HUES6 (cell line): ENCODE data around the gene FNIP1.
A peak's percentile ranks its signal among the peaks of the same experiment; 100 is the strongest.
"Not testable (repeated sequence)": the region's sequence is repeated elsewhere in the genome, so short reads cannot be mapped to it uniquely, and the experiment has no call there.

Experiments
- H3K27ac ChIP-seq: 2 replicates; pipeline ENCODE4 v1.7.0; 2013; ENCODE audit warnings: low read depth, mild to moderate bottlenecking, low read length, inconsistent platforms
- H3K27me3 ChIP-seq: 2 replicates; pipeline ENCODE4 v1.6.1; 2013; ENCODE audit warnings: low read length; ENCODE audit not compliant: control insufficient read depth, insufficient read depth
- H3K36me3 ChIP-seq: 2 replicates; pipeline ENCODE4 v1.6.1; 2013; ENCODE audit warnings: low read length; ENCODE audit not compliant: control insufficient read depth, insufficient read depth
- H3K4me1 ChIP-seq: 2 replicates; pipeline ENCODE4 v1.6.1; 2013; ENCODE audit warnings: low read length; ENCODE audit not compliant: control insufficient read depth, insufficient read depth
- H3K4me3 ChIP-seq: 2 replicates; pipeline ENCODE4 v1.5.1; 2013; ENCODE audit warnings: low read depth, low read length
- H3K9ac ChIP-seq: one replicate; pipeline ENCODE4 v1.6.1; 2013; ENCODE audit warnings: mild to moderate bottlenecking, low read length
- H3K9me3 ChIP-seq: 2 replicates; pipeline ENCODE4 v1.6.1; 2013; ENCODE audit warnings: low read depth, low read length; ENCODE audit not compliant: control insufficient read depth, insufficient read depth

Gene FNIP1

GRCh38 chr5:131796793-131797693 lies at the start of gene FNIP1:
Gene FNIP1, minus strand, starts transcription at chr5:131797017. Its CDS starts 96 bp downstream, at chr5:131796921.
- no peaks in the 10 kb centered on the region for H3K27me3 ChIP-seq
- peak within 1 kb of the TSS; percentile 88 for H3K9ac ChIP-seq
- H3K4me3 ChIP-seq, result peak within 1 kb of the TSS; percentile 96
- peak within 1 kb of the TSS; percentile 83 for H3K27ac ChIP-seq
- H3K36me3 ChIP-seq, result no peaks in the 10 kb centered on the region
- peaks cover 7% of the 10 kb centered on the region; the same call in 1 of the 2 replicates for H3K4me1 ChIP-seq
- H3K9me3 ChIP-seq, result no peaks in the 10 kb centered on the region

GRCh38 chr5:131846536-131846935 lies 49.7 kb upstream of the FNIP1 start:
- no peaks in the 10 kb centered on the region for H3K4me1 ChIP-seq
- no peaks in the 10 kb centered on the region for H3K36me3 ChIP-seq
- H3K27ac ChIP-seq, result no peak overlapping the region
- H3K9ac ChIP-seq, result no peak overlapping the region
- no peak overlapping the region for H3K4me3 ChIP-seq
- no peaks in the 10 kb centered on the region for H3K27me3 ChIP-seq
- H3K9me3 ChIP-seq, result peaks cover 40% of the 10 kb centered on the region

- no peak overlapping the region for H3K9ac ChIP-seq
- H3K27ac ChIP-seq, result no peak overlapping the region
- H3K27me3 ChIP-seq, result no peaks in the 10 kb centered on the region
- H3K36me3 ChIP-seq, result no peaks in the 10 kb centered on the region
- H3K9me3 ChIP-seq, result peaks cover 40% of the 10 kb centered on the region
- no peak overlapping the region for H3K4me3 ChIP-seq
- no peaks in the 10 kb centered on the region for H3K4me1 ChIP-seq
These were observed 49.0 kb upstream of the FNIP1 start for GRCh38 chr5:131845828-131846227.

DNA sequence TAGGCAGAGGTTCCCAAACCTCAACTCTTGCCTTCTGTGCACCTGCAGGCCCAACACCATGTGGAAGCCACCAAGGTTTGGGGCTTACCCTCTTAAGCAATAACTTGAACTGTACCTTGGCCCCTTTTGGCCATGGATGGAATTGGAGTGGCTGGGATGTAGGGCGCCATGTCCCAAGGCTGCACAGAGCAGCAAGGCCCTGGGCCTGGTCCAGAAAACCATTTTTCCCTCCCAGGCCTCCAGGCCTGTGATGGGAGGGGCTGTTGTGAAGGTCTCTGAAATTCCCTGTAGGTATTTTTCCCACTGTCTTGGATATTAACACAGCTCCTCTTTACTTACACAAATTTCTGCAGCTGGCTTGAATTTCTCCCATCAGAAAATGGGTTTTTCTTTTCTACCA lies 46.2 kb upstream of the FNIP1 start:
- peaks cover 34% of the 10 kb centered on the region for H3K9me3 ChIP-seq
- H3K9ac ChIP-seq, H3K27me3 ChIP-seq, H3K4me1 ChIP-seq, H3K36me3 ChIP-seq, H3K27ac ChIP-seq, H3K4me3 ChIP-seq: not testable (repeated sequence)

GRCh38 chr5:131832702-131833101 lies 35.9 kb upstream of the FNIP1 start:
- H3K4me3 ChIP-seq, H3K27ac ChIP-seq: not testable (repeated sequence)

GRCh38 chr5:131825404-131826013 lies 28.7 kb upstream of the FNIP1 start:
- Histone ChIP-seq H3K4me3 (no peak overlapping the region), H3K4me1 (no peaks in the 10 kb centered on the region), H3K36me3 (no peaks in the 10 kb centered on the region), H3K27ac (no peak overlapping the region), H3K9ac (no peak overlapping the region), H3K27me3 (no peaks in the 10 kb centered on the region), H3K9me3 (peaks cover 5% of the 10 kb centered on the region)

More at GRCh38 chr5:131832702-131833101, 35.9 kb upstream of the FNIP1 start:
- H3K9ac ChIP-seq, H3K27me3 ChIP-seq, H3K36me3 ChIP-seq, H3K4me1 ChIP-seq: not testable (repeated sequence)
- H3K9me3 ChIP-seq, result peaks cover 19% of the 10 kb centered on the region

DNA sequence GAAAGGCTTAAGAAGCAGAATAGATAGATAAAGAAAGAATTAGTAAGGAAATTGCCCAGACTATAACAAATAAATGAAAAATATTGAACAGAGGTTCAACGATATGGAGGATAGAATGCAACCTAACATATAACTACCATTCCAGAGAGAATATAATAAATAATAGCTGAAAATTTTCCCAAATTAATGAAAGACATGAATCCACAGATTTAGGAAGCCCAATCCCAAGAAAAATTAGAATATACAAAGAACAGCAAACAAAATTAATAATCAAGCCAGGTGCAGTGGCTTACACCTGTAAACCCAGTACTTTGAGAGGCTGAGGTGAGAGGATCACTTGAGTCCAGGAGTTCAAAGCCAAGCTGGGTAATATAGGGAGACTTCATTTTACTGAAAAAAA lies 27.8 kb upstream of the FNIP1 start:
- peaks cover 5% of the 10 kb centered on the region for H3K9me3 ChIP-seq
- H3K36me3 ChIP-seq, result no peaks in the 10 kb centered on the region
- H3K4me3 ChIP-seq, result no peak overlapping the region
- H3K27ac ChIP-seq, result no peak overlapping the region
- no peaks in the 10 kb centered on the region for H3K4me1 ChIP-seq
- H3K9ac ChIP-seq, result no peak overlapping the region
- no peaks in the 10 kb centered on the region for H3K27me3 ChIP-seq

GRCh38 chr5:131821221-131821620 lies 24.4 kb upstream of the FNIP1 start:
- Histone ChIP-seq H3K9ac (no peak overlapping the region), H3K36me3 (no peaks in the 10 kb centered on the region)

GRCh38 chr5:131818001-131818724 lies 21.3 kb upstream of the FNIP1 start:
- no peaks in the 10 kb centered on the region for H3K36me3 ChIP-seq
- H3K9ac ChIP-seq, result no peak overlapping the region
- no peak overlapping the region for H3K4me3 ChIP-seq
- peaks cover 4% of the 10 kb centered on the region; the same call in 1 of the 2 replicates for H3K9me3 ChIP-seq
- no peak overlapping the region for H3K27ac ChIP-seq
- H3K4me1 ChIP-seq, result peaks cover 11% of the 10 kb centered on the region
- no peaks in the 10 kb centered on the region for H3K27me3 ChIP-seq

More at GRCh38 chr5:131821221-131821620, 24.4 kb upstream of the FNIP1 start:
- no peak overlapping the region for H3K4me3 ChIP-seq
- no peaks in the 10 kb centered on the region for H3K4me1 ChIP-seq
- H3K27me3 ChIP-seq, result no peaks in the 10 kb centered on the region
- H3K27ac ChIP-seq, result no peak overlapping the region
- H3K9me3 ChIP-seq, result peaks cover 5% of the 10 kb centered on the region

GRCh38 chr5:131814990-131815389 lies 18.2 kb upstream of the FNIP1 start:
- Histone ChIP-seq H3K9ac (no peak overlapping the region), H3K36me3 (no peaks in the 10 kb centered on the region), H3K27me3 (no peaks in the 10 kb centered on the region), H3K9me3 (peaks cover 4% of the 10 kb centered on the region; the same call in 1 of the 2 replicates), H3K4me3 (no peak overlapping the region; the same call in 1 of the 2 replicates), H3K27ac (0 out of 2 replicates have a peak overlapping the region, but pooled peaks have one; percentile 61), H3K4me1 (peaks cover 11% of the 10 kb centered on the region)
